Endothelial cell of umbilical vein (primary cell): ENCODE measurements around the gene CGNL1. TPM values are rescaled to one million over a fixed set of nuclear protein-coding genes. Genes with fewer than 3 reads are reported as not detected.

Experiments used
- BruUV-seq: library from RNA; stranded (reverse); fragments of 400-500 nt; replicated peaks from 2 replicates; lab custom pipeline; 2021; lab: Mats Ljungman, UMichigan
- CTCF ChIA-PET: fragments of 300-600, 350-600 bp; sonication (Branson Sonifier 250); formaldehyde crosslinking; loops from one replicate; lab custom pipeline; 2021; ENCODE audit warnings: antibody characterized with exemption, inconsistent platforms; lab: Charles Lee
- POLR2A ChIA-PET: fragments of 300-600, 350-600 bp; sonication (Branson Sonifier 250); formaldehyde crosslinking; loops from one replicate; lab custom pipeline; 2021; ENCODE audit warnings: antibody characterized with exemption, inconsistent platforms; lab: Charles Lee
- DNase-seq: peaks from one replicate; pipeline ENCODE4 v3.0.0-alpha.2; 2011; ENCODE audit warnings: low read depth, low spot score
- FAIRE-seq: peaks from 2 replicates; lab custom pipeline; 2011; peaks lifted over from hg19 to GRCh38; lab: Jason Lieb, UNC
- H2AFZ ChIP-seq: 2 replicates; pipeline ENCODE4 v1.6.0; 2012; ENCODE audit warnings: low read depth, low read length, control low read depth, inconsistent platforms
- H3K27ac ChIP-seq: 2 replicates; pipeline ENCODE4 v1.5.1; 2011; ENCODE audit warnings: low read depth, mild to moderate bottlenecking, control low read depth, low read length, moderate library complexity; ENCODE audit not compliant: insufficient read depth
- H3K27me3 ChIP-seq, 2 experiments: 2 replicates each; pipeline versions ENCODE4 v1.6.0 to v1.6.1; 2011; ENCODE audit warnings: low read length in 2 of 2, mixed read lengths in 1 of 2; ENCODE audit not compliant: control insufficient read depth in 2 of 2, insufficient read depth in 2 of 2
- H3K36me3 ChIP-seq, 2 experiments: 2 replicates in 1 of 2; 3 replicates in 1 of 2; pipeline ENCODE4 v1.5.1; 2011; ENCODE audit warnings: low read length in 2 of 2, mild to moderate bottlenecking in 1 of 2, moderate library complexity in 1 of 2; ENCODE audit not compliant: control insufficient read depth in 2 of 2, insufficient read depth in 2 of 2; ENCODE audit errors: extremely low read depth in 1 of 2
- H3K4me1 ChIP-seq: 3 replicates; pipeline ENCODE4 v1.5.1; 2011; ENCODE audit warnings: mild to moderate bottlenecking, low read length; ENCODE audit not compliant: control insufficient read depth, insufficient read depth; ENCODE audit errors: extremely low read depth
- H3K4me2 ChIP-seq: 2 replicates; pipeline ENCODE4 v1.6.1; 2011; ENCODE audit warnings: low read length, control low read depth, mixed read lengths; ENCODE audit not compliant: insufficient read depth
- H3K4me3 ChIP-seq, 3 experiments: fragments of 200-600 bp in 1 of 3; sonication (generic), shearing (Covaris generic) in 1 of 3; replicated peaks in 1 of 3; 2 replicates each; pipeline ENCODE4 v1.5.1; 2011 to 2016; ENCODE audit warnings: control low read depth in 3 of 3, low read length in 3 of 3, mild to moderate bottlenecking in 2 of 3, inconsistent platforms in 1 of 3, low read depth in 1 of 3, moderate library complexity in 1 of 3; ENCODE audit not compliant: insufficient read depth in 1 of 3
- H3K79me2 ChIP-seq: 2 replicates; pipeline ENCODE4 v1.6.0; 2012; ENCODE audit warnings: low read length, inconsistent platforms; ENCODE audit not compliant: control insufficient read depth, insufficient read depth
- H3K9ac ChIP-seq: replicated peaks from 2 replicates; pipeline ENCODE3; 2011; ENCODE audit warnings: low read length, control low read depth; ENCODE audit not compliant: insufficient read depth; ENCODE audit errors: extremely low read depth
- H3K9me1 ChIP-seq: replicated peaks from 3 replicates; pipeline ENCODE4 v1.6.0; 2011; ENCODE audit warnings: mild to moderate bottlenecking, low read length; ENCODE audit not compliant: control insufficient read depth, insufficient read depth; ENCODE audit errors: extremely low read depth
- H3K9me3 ChIP-seq: replicated peaks from 2 replicates; pipeline ENCODE4 v1.5.1; 2012; ENCODE audit warnings: low read length, inconsistent platforms; ENCODE audit not compliant: control insufficient read depth, insufficient read depth
- H4K20me1 ChIP-seq: replicated peaks from 2 replicates; pipeline ENCODE3; 2011; ENCODE audit warnings: mild to moderate bottlenecking, low read length; ENCODE audit not compliant: control insufficient read depth, insufficient read depth; ENCODE audit errors: extremely low read depth
- CTCF ChIP-seq, 2 donors: IDR thresholded peaks; 1 replicate in 1 of 2; 2 replicates in 1 of 2; pipeline ENCODE4 v1.5.1; 2011; ENCODE audit warnings: low read length in 2 of 2, mild to moderate bottlenecking in 2 of 2, moderate library complexity in 2 of 2, control low read depth in 1 of 2, inconsistent platforms in 1 of 2, low read depth in 1 of 2; ENCODE audit not compliant: insufficient read depth in 1 of 2; ENCODE audit errors: extremely low read depth in 1 of 2
- EZH2 ChIP-seq: IDR thresholded peaks from 2 replicates; pipeline ENCODE4 v1.6.1; 2012; ENCODE audit warnings: borderline replicate concordance, low read depth, mild to moderate bottlenecking, moderate library complexity, low read length, inconsistent platforms; ENCODE audit not compliant: severe bottlenecking
- FOS ChIP-seq: IDR thresholded peaks from 2 replicates; pipeline ENCODE4 v1.6.1; 2011; ENCODE audit warnings: mild to moderate bottlenecking, low read length, moderate library complexity, borderline replicate concordance; ENCODE audit not compliant: insufficient read depth
- GATA2 ChIP-seq: IDR thresholded peaks from 2 replicates; pipeline ENCODE4 v1.7.0; 2011; ENCODE audit warnings: low read depth, mild to moderate bottlenecking, moderate library complexity, mixed read lengths, low read length; ENCODE audit not compliant: insufficient read length, insufficient read depth
- JUN ChIP-seq: IDR thresholded peaks from 2 replicates; pipeline ENCODE4 v1.6.1; 2011; ENCODE audit warnings: borderline replicate concordance, low read depth; ENCODE audit not compliant: insufficient read length, insufficient read depth
- MAX ChIP-seq: IDR thresholded peaks from 2 replicates; pipeline ENCODE4 v1.6.1; 2011; ENCODE audit not compliant: insufficient read depth, insufficient read length
- MYC ChIP-seq: IDR thresholded peaks from one replicate; pipeline ENCODE4 v1.6.1; 2011; ENCODE audit warnings: mild to moderate bottlenecking, low read depth, low read length
- POLR2A ChIP-seq: IDR thresholded peaks from 2 replicates; pipeline ENCODE4 v1.6.1; 2012; ENCODE audit warnings: low read depth, mild to moderate bottlenecking, control low read depth, low read length
- POLR2AphosphoS5 ChIP-seq: IDR thresholded peaks from 2 replicates; pipeline ENCODE4 v1.6.1; 2012; ENCODE audit warnings: low read depth, mild to moderate bottlenecking, control low read depth, low read length, moderate library complexity; ENCODE audit not compliant: insufficient read depth
- dilution Hi-C: fragments of 300-500 bp; cut with MboI; formaldehyde crosslinking; loops from one replicate; pipeline ENCODE4 v1.15.0; 2019; ENCODE audit warnings: low sequenced_read_pairs; ENCODE audit not compliant: extremely low pct_ligation_motif_present
- intact Hi-C: fragments of 100-400 bp; cut with micrococcal nuclease; formaldehyde crosslinking; loops from one replicate; pipeline ENCODE4 v1.10.0; 2022
- polyA plus RNA-seq, 4 experiments: library from polyadenylated mRNA; depleted of rRNA in 3 of 4; stranded (reverse) in 3 of 4; unstranded in 1 of 4; fragments of >200 nt; gene quantifications; 2 replicates each; pipeline versions ENCODE4 v1.2.1 to v1.2.3, GENCODE V29; 2011 to 2012; ENCODE audit warnings: missing spikeins in 1 of 4
- total RNA-seq: library from RNA; stranded (reverse); gene quantifications from 2 replicates; pipeline ENCODE4 v1.2.3, GENCODE V29; 2021

Gene CGNL1
- total and polyA plus RNA-seq, 2 donors (not counting 3 experiments of a cell fraction or from before 2014, with no cell fraction given) = 6.9 to 27.1 TPM

DNA sequence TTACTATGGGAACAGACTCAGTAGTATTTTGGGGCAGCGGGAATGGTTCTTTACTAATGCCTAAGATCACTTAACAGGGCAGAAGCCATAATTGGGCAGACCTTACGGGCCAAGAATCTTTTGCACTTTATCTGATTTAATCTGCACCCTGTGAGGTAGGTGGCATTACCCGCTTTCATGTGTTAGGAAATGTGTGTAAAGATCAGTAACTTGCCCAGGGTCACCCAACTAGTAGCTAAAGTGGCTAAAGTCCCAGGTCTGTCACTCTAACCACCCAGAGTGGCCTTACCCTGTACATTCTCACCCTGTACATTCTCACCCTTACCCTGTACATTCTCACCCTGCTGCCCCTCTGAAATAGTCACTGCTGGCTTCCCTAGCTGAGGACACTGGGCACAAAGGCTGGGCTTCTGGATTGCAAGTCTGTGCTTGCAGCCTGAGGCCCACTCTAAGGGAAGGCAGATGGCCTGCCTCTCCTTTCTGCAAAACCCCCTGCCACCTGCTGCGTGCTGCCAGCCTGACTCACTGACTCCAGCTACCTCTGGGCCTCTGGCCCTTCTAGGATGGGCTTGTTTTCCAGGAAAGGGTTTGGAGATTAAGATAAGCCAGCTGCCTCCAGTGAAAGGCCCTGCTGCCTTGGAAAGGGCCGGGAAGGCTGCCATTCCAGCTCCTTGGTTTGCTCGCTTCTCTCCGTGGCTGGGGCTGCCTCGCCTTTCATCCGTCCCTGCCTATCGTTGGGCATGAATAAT lies 177.9 kb downstream of the CGNL1 start:
- H3K36me3 ChIP-seq = no peaks in the 10 kb centered on the region
- peak overlapping the region; percentile 94 for H3K27ac ChIP-seq
- H2AFZ ChIP-seq = peak overlapping the region; percentile 4
- no peaks in the 10 kb centered on the region for H4K20me1 ChIP-seq
- peak overlapping the region; percentile 32 for H3K4me2 ChIP-seq
- BruUV-seq = no TSS peak
- no peak for TF ChIP-seq CTCF (IDR thresholded peaks at IDR 0.05; ENCODE audit: extremely low read depth in 1 of 2, insufficient read depth in 1 of 2, low read depth in 1 of 2, low read length in 2 of 2)
- peak; percentile 70 for TF ChIP-seq FOS
- peak; percentile 4 for TF ChIP-seq MYC
- TF ChIP-seq MAX = no peak
- TF ChIP-seq JUN = peak; percentile 41
- peak; percentile 63 for TF ChIP-seq POLR2A
- TF ChIP-seq EZH2 = no peak
- TF ChIP-seq GATA2 = peak; percentile 95
- TF ChIP-seq POLR2AphosphoS5 = peak; percentile 89
- H3K9ac ChIP-seq = peak overlapping the region; percentile 49
- no peaks in the 10 kb centered on the region for H3K9me1 ChIP-seq
- no peaks in the 10 kb centered on the region for H3K79me2 ChIP-seq
- POLR2A ChIA-PET = interaction anchor here (0.8 to 1.3 kb wide), 3 partner anchors 12 to 216 kb away, joined by 3 read pairs; no protein-coding TSS in a partner anchor
- dilution Hi-C loops = no loop called here
- CTCF ChIA-PET = interaction anchor here (0.7 to 5.8 kb wide), 10 partner anchors 9 to 626 kb away, joined by 3 to 72 read pairs (median 3); no protein-coding TSS in a partner anchor
- H3K4me3 ChIP-seq = no peak overlapping the region
- no peaks in the 10 kb centered on the region for H3K9me3 ChIP-seq
- intact Hi-C loops = no loop called here
- DNase-seq = peak; percentile 95
- H3K27me3 ChIP-seq = no peaks in the 10 kb centered on the region
- H3K4me1 ChIP-seq = peaks cover 61% of the 10 kb centered on the region
- peak; percentile 94 for FAIRE-seq
